BE2C (cell line): Measurements from ENCODE around the gene KIF6.
"Not testable (repeated sequence)": the region's sequence is repeated elsewhere in the genome, so short reads cannot be mapped to it uniquely, and the experiment has no call there.

ENCODE experiments used
- DNase-seq: peaks from one replicate; pipeline ENCODE4 v3.0.0-alpha.2; 2020
- H3K27me3 ChIP-seq: fragments of 250-450 bp; sonication (Bioruptor Pico); 2 replicates; pipeline ENCODE4 v1.5.1; 2020; ENCODE audit warnings: mild to moderate bottlenecking
- H3K36me3 ChIP-seq: fragments of 250-450 bp; sonication (Bioruptor Pico); 2 replicates; pipeline ENCODE4 v1.5.1; 2020; ENCODE audit warnings: mild to moderate bottlenecking
- H3K4me1 ChIP-seq: fragments of 250-450 bp; sonication (Bioruptor Pico); 2 replicates; pipeline ENCODE4 v1.5.1; 2020
- H3K4me3 ChIP-seq: 2 replicates; pipeline ENCODE4 v1.5.1; 2011; ENCODE audit warnings: low read depth, low read length
- H3K9me3 ChIP-seq: fragments of 250-450 bp; sonication (Bioruptor Pico); 2 replicates; pipeline ENCODE4 v1.5.1; 2020
- TF ChIP-seq, protein P1 (sequence below): IDR thresholded peaks from 2 replicates; pipeline ENCODE4 v1.5.1; 2012; ENCODE audit warnings: mild to moderate bottlenecking, low read depth, low read length

The KIF6 gene

DNA sequence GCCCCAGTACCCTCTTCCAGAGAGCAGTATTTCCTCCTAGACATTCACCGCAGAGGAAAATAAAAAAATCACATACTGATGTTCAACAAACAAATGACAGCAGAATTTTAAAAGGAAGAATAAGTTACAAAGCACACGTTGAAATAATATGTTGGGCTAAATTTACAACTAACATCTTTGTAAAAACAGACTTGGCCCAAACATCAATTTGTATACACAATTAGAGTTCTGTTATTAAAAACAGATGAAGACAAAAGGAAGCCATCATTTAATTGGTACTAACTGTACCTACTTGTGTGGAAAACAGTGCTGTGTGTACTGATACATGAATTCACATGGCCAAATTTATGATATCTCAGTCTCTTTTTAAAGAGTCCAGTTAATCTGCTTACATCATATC lies 46.3 kb downstream of the KIF6 start:
- DNase-seq: no peak
- no peaks in the 10 kb centered on the region for H3K36me3 ChIP-seq
- TF ChIP-seq, protein P1, sequence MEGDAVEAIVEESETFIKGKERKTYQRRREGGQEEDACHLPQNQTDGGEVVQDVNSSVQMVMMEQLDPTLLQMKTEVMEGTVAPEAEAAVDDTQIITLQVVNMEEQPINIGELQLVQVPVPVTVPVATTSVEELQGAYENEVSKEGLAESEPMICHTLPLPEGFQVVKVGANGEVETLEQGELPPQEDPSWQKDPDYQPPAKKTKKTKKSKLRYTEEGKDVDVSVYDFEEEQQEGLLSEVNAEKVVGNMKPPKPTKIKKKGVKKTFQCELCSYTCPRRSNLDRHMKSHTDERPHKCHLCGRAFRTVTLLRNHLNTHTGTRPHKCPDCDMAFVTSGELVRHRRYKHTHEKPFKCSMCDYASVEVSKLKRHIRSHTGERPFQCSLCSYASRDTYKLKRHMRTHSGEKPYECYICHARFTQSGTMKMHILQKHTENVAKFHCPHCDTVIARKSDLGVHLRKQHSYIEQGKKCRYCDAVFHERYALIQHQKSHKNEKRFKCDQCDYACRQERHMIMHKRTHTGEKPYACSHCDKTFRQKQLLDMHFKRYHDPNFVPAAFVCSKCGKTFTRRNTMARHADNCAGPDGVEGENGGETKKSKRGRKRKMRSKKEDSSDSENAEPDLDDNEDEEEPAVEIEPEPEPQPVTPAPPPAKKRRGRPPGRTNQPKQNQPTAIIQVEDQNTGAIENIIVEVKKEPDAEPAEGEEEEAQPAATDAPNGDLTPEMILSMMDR: no peak
- H3K27me3 ChIP-seq: no peaks in the 10 kb centered on the region
- no peak overlapping the region for H3K4me3 ChIP-seq
- no peaks in the 10 kb centered on the region for H3K4me1 ChIP-seq
- no peaks in the 10 kb centered on the region for H3K9me3 ChIP-seq

DNA sequence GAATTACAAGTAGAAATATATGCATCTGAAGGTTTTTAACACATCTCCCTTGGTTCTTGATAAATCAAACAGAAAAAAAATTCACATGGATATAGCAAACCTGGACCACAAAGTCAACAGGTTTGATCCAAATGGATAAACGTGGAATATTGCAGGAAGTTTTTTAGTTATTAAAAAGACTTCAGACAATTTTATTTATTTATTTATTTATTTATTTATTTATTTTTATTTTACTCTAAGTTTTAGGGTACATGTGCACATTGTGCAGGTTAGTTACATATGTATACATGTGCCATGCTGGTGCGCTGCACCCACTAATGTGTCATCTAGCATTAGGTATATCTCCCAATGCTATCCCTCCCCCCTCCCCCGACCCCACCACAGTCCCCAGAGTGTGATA lies 47.9 kb downstream of the KIF6 start:
- H3K27me3 ChIP-seq, H3K9me3 ChIP-seq, H3K36me3 ChIP-seq, H3K4me3 ChIP-seq, DNase-seq, H3K4me1 ChIP-seq: not testable (repeated sequence)

DNA sequence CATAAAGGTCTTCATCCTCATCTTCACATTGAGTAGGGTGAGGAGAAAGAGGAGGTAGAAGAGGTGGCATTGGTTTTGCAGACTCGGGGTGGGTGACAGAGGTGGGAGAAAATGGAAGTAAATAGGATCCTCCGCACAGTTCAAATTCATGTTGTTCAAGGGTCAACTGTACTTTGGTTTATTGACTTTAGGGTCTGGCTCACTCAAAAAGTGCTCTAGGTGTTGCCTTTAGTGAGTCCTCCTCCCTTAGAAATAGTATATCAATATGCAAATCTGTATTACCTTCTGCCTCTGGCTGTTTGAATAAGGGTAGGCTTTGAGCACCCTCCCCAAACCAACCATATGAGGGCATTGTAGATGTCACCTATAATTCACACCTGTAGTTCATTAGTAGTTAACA lies 54.7 kb downstream of the KIF6 start:
- Histone ChIP-seq H3K27me3 (no peaks in the 10 kb centered on the region), H3K9me3 (no peaks in the 10 kb centered on the region), H3K4me1 (no peaks in the 10 kb centered on the region), H3K4me3 (no peak overlapping the region), H3K36me3 (no peaks in the 10 kb centered on the region)
- TF ChIP-seq, protein P1: no peak
- DNase-seq: no peak

DNA sequence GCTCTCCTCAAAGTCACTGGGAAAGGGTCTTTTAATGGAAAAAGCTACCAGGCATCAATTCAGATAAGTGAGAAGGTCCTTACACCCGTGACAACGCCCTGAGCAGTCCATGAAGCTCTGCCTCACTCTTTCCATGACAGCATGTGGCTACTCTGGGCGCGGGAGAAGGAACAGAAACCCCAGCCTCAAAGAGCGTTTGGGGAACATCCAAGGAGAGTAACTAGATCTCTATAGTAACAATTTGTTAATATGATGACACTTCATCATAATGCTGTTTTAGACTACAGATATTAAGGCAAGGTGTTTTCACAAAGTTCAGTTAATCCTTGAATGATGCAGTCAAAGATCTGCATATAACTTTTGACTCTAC lies 55.2 kb downstream of the KIF6 start:
- Histone ChIP-seq H3K4me3 (no peak overlapping the region), H3K36me3 (no peaks in the 10 kb centered on the region), H3K4me1 (no peaks in the 10 kb centered on the region), H3K27me3 (no peaks in the 10 kb centered on the region), H3K9me3 (no peaks in the 10 kb centered on the region)
- TF ChIP-seq, protein P1: no peak
- DNase-seq: no peak

DNA sequence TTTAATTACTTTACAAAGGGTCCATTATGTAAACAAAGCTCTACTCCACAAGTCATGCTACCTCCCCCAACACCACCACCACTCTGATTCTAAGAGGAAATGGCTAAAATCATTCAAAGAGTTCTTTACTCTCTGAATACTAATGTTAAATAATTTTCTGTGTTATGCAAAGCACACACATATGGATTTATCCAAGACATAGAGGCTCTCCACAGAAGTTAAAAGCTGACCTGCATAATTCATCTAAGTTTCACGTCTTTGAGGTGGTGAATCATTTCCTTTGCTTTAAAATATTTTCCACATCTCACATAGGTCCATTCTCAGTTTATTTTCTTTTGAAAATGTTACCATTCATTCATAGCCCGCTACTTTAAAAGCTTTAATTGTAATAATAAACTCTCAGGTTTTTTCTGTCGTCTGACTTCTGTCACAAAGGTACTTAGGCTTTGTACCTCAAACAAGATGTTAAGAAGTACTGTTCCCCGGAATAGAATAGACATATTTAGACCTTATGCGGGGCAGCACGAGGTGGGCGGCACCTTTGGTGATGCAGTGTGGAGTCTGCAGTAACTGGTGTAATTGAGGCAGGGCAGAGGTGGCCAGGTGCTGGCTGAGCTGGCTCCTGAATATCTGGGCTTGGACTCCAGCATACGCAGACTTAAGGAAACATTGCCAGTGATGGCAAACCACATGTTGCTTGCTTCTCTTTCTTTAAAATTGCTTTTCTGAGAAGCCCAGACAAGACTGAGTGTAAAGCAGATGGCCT lies 55.8 kb downstream of the KIF6 start:
- no peaks in the 10 kb centered on the region for H3K36me3 ChIP-seq
- H3K4me1 ChIP-seq: no peaks in the 10 kb centered on the region
- TF ChIP-seq, protein P1: no peak
- no peak for DNase-seq
- H3K9me3 ChIP-seq: no peaks in the 10 kb centered on the region
- H3K4me3 ChIP-seq: no peak overlapping the region
- no peaks in the 10 kb centered on the region for H3K27me3 ChIP-seq

DNA sequence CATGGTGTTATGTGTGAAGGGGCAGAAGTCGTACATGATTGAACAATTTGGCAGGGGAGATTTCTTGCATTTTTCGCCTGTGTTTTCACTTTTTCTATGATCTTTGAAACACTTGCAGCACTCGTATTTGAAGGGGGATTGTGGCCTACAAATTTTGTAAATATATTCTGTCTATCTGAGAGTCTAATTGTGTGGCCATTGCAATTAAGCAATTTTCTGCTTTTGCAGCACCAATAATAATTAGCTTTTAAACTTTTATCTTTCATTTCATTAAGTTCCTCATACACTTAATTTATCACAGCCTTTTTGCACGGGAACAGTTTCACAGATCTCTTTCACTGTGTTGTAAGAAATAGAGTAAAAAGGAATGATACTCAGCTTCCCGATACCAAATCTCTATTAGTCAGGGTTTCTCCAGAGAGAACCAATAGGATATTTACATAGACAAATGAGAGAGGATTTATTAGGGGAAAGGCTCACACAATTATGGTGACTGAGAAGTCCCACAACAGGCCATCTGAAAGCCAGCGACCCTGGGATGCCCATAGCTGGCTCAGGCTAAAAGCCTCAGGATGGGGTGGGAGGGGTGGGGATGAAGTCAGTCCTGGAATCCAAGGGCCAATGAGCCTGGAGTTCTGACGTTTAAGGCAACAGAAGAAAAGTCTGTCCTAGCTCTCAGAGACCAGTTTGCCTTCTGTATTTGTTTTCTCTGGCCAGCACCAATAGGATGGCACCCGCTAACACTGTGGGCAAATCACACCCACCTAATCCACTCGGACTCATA lies 58.3 kb downstream of the KIF6 start:
- no peaks in the 10 kb centered on the region for H3K36me3 ChIP-seq
- no peaks in the 10 kb centered on the region for H3K9me3 ChIP-seq
- no peaks in the 10 kb centered on the region; the same call in 1 of the 2 replicates for H3K27me3 ChIP-seq
- no peak overlapping the region for H3K4me3 ChIP-seq
- no peaks in the 10 kb centered on the region for H3K4me1 ChIP-seq
- TF ChIP-seq, protein P1: no peak
- DNase-seq: no peak
